Endothelial cell of umbilical vein (primary cell): ENCODE data around the gene RNF169. TPM values are rescaled to one million over a fixed set of nuclear protein-coding genes. Genes with fewer than 3 reads are reported as not detected.
A peak's percentile ranks its signal among the peaks of the same experiment; 100 is the strongest.

Source experiments
- BruUV-seq: library from RNA; stranded (reverse); fragments of 400-500 nt; replicated peaks from 2 replicates; lab custom pipeline; 2021; lab: Mats Ljungman, UMichigan
- CTCF ChIA-PET: fragments of 300-600, 350-600 bp; sonication (Branson Sonifier 250); formaldehyde crosslinking; loops from one replicate; lab custom pipeline; 2021; ENCODE audit warnings: antibody characterized with exemption, inconsistent platforms; lab: Charles Lee
- POLR2A ChIA-PET: fragments of 300-600, 350-600 bp; sonication (Branson Sonifier 250); formaldehyde crosslinking; loops from one replicate; lab custom pipeline; 2021; ENCODE audit warnings: antibody characterized with exemption, inconsistent platforms; lab: Charles Lee
- DNase-seq: peaks from one replicate; pipeline ENCODE4 v3.0.0-alpha.2; 2011; ENCODE audit warnings: low read depth, low spot score
- FAIRE-seq: peaks from 2 replicates; lab custom pipeline; 2011; peaks lifted over from hg19 to GRCh38; lab: Jason Lieb, UNC
- H2AFZ ChIP-seq: 2 replicates; pipeline ENCODE4 v1.6.0; 2012; ENCODE audit warnings: low read depth, low read length, control low read depth, inconsistent platforms
- H3K27ac ChIP-seq: 2 replicates; pipeline ENCODE4 v1.5.1; 2011; ENCODE audit warnings: low read depth, mild to moderate bottlenecking, control low read depth, low read length, moderate library complexity; ENCODE audit not compliant: insufficient read depth
- H3K27me3 ChIP-seq, 2 experiments: 2 replicates each; pipeline versions ENCODE4 v1.6.0 to v1.6.1; 2011; ENCODE audit warnings: low read length in 2 of 2, mixed read lengths in 1 of 2; ENCODE audit not compliant: control insufficient read depth in 2 of 2, insufficient read depth in 2 of 2
- H3K36me3 ChIP-seq, 2 experiments: 2 replicates in 1 of 2; 3 replicates in 1 of 2; pipeline ENCODE4 v1.5.1; 2011; ENCODE audit warnings: low read length in 2 of 2, mild to moderate bottlenecking in 1 of 2, moderate library complexity in 1 of 2; ENCODE audit not compliant: control insufficient read depth in 2 of 2, insufficient read depth in 2 of 2; ENCODE audit errors: extremely low read depth in 1 of 2
- H3K4me1 ChIP-seq: 3 replicates; pipeline ENCODE4 v1.5.1; 2011; ENCODE audit warnings: mild to moderate bottlenecking, low read length; ENCODE audit not compliant: control insufficient read depth, insufficient read depth; ENCODE audit errors: extremely low read depth
- H3K4me2 ChIP-seq: 2 replicates; pipeline ENCODE4 v1.6.1; 2011; ENCODE audit warnings: low read length, control low read depth, mixed read lengths; ENCODE audit not compliant: insufficient read depth
- H3K4me3 ChIP-seq, 3 experiments: fragments of 200-600 bp in 1 of 3; sonication (generic), shearing (Covaris generic) in 1 of 3; replicated peaks in 1 of 3; 2 replicates each; pipeline ENCODE4 v1.5.1; 2011 to 2016; ENCODE audit warnings: control low read depth in 3 of 3, low read length in 3 of 3, mild to moderate bottlenecking in 2 of 3, inconsistent platforms in 1 of 3, low read depth in 1 of 3, moderate library complexity in 1 of 3; ENCODE audit not compliant: insufficient read depth in 1 of 3
- H3K79me2 ChIP-seq: 2 replicates; pipeline ENCODE4 v1.6.0; 2012; ENCODE audit warnings: low read length, inconsistent platforms; ENCODE audit not compliant: control insufficient read depth, insufficient read depth
- H3K9ac ChIP-seq: replicated peaks from 2 replicates; pipeline ENCODE3; 2011; ENCODE audit warnings: low read length, control low read depth; ENCODE audit not compliant: insufficient read depth; ENCODE audit errors: extremely low read depth
- H3K9me1 ChIP-seq: replicated peaks from 3 replicates; pipeline ENCODE4 v1.6.0; 2011; ENCODE audit warnings: mild to moderate bottlenecking, low read length; ENCODE audit not compliant: control insufficient read depth, insufficient read depth; ENCODE audit errors: extremely low read depth
- H3K9me3 ChIP-seq: replicated peaks from 2 replicates; pipeline ENCODE4 v1.5.1; 2012; ENCODE audit warnings: low read length, inconsistent platforms; ENCODE audit not compliant: control insufficient read depth, insufficient read depth
- H4K20me1 ChIP-seq: replicated peaks from 2 replicates; pipeline ENCODE3; 2011; ENCODE audit warnings: mild to moderate bottlenecking, low read length; ENCODE audit not compliant: control insufficient read depth, insufficient read depth; ENCODE audit errors: extremely low read depth
- EZH2 ChIP-seq: IDR thresholded peaks from 2 replicates; pipeline ENCODE4 v1.6.1; 2012; ENCODE audit warnings: borderline replicate concordance, low read depth, mild to moderate bottlenecking, moderate library complexity, low read length, inconsistent platforms; ENCODE audit not compliant: severe bottlenecking
- FOS ChIP-seq: IDR thresholded peaks from 2 replicates; pipeline ENCODE4 v1.6.1; 2011; ENCODE audit warnings: mild to moderate bottlenecking, low read length, moderate library complexity, borderline replicate concordance; ENCODE audit not compliant: insufficient read depth
- JUN ChIP-seq: IDR thresholded peaks from 2 replicates; pipeline ENCODE4 v1.6.1; 2011; ENCODE audit warnings: borderline replicate concordance, low read depth; ENCODE audit not compliant: insufficient read length, insufficient read depth
- MYC ChIP-seq: IDR thresholded peaks from one replicate; pipeline ENCODE4 v1.6.1; 2011; ENCODE audit warnings: mild to moderate bottlenecking, low read depth, low read length
- POLR2A ChIP-seq: IDR thresholded peaks from 2 replicates; pipeline ENCODE4 v1.6.1; 2012; ENCODE audit warnings: low read depth, mild to moderate bottlenecking, control low read depth, low read length
- POLR2AphosphoS5 ChIP-seq: IDR thresholded peaks from 2 replicates; pipeline ENCODE4 v1.6.1; 2012; ENCODE audit warnings: low read depth, mild to moderate bottlenecking, control low read depth, low read length, moderate library complexity; ENCODE audit not compliant: insufficient read depth
- dilution Hi-C: fragments of 300-500 bp; cut with MboI; formaldehyde crosslinking; loops from one replicate; pipeline ENCODE4 v1.15.0; 2019; ENCODE audit warnings: low sequenced_read_pairs; ENCODE audit not compliant: extremely low pct_ligation_motif_present
- intact Hi-C: fragments of 100-400 bp; cut with micrococcal nuclease; formaldehyde crosslinking; loops from one replicate; pipeline ENCODE4 v1.10.0; 2022
- polyA plus RNA-seq, 4 experiments: library from polyadenylated mRNA; depleted of rRNA in 3 of 4; stranded (reverse) in 3 of 4; unstranded in 1 of 4; fragments of >200 nt; gene quantifications; 2 replicates each; pipeline versions ENCODE4 v1.2.1 to v1.2.3, GENCODE V29; 2011 to 2012; ENCODE audit warnings: missing spikeins in 1 of 4
- total RNA-seq: library from RNA; stranded (reverse); gene quantifications from 2 replicates; pipeline ENCODE4 v1.2.3, GENCODE V29; 2021
- TF ChIP-seq, protein P1 (sequence below), 2 donors: IDR thresholded peaks; 1 replicate in 1 of 2; 2 replicates in 1 of 2; pipeline ENCODE4 v1.5.1; 2011; ENCODE audit warnings: low read length in 2 of 2, mild to moderate bottlenecking in 2 of 2, moderate library complexity in 2 of 2, control low read depth in 1 of 2, inconsistent platforms in 1 of 2, low read depth in 1 of 2; ENCODE audit not compliant: insufficient read depth in 1 of 2; ENCODE audit errors: extremely low read depth in 1 of 2

RNF169 gene
- total and polyA plus RNA-seq, 2 donors (not counting 3 experiments of a cell fraction or from before 2014, with no cell fraction given), result 5.8 to 21.3 TPM

GRCh38 chr11:74780248-74781005, 31.8 kb downstream of the RNF169 start:
- no peak for TF ChIP-seq MYC
- no peak for TF ChIP-seq EZH2
- intact Hi-C loops (loop anchor here (5.0 kb wide), 1 partner anchor 42 kb away; no protein-coding TSS in a partner anchor), dilution Hi-C loops (no loop called here)
- no peak overlapping the region for H3K4me2 ChIP-seq
- no peaks in the 10 kb centered on the region for H3K9me3 ChIP-seq
- H3K27ac ChIP-seq, result no peak overlapping the region
- H3K9me1 ChIP-seq, result no peaks in the 10 kb centered on the region
- no peak for DNase-seq
- FAIRE-seq, result no peak
- H3K9ac ChIP-seq, result no peak overlapping the region
- ChIA-PET POLR2A (no interaction called here), CTCF (interaction anchor here (1.1 to 1.4 kb wide), 2 partner anchors 41 to 66 kb away, joined by 3 to 4 read pairs; no protein-coding TSS in a partner anchor)
- no peak overlapping the region for H3K4me3 ChIP-seq
- H3K79me2 ChIP-seq, result peaks cover 73% of the 10 kb centered on the region
- peaks cover 27% of the 10 kb centered on the region for H3K4me1 ChIP-seq
- peaks cover 3% of the 10 kb centered on the region for H4K20me1 ChIP-seq
- H3K27me3 ChIP-seq, result no peaks in the 10 kb centered on the region
- no TSS peak for BruUV-seq
- H2AFZ ChIP-seq, result no peak overlapping the region
- no peaks in the 10 kb centered on the region for H3K36me3 ChIP-seq

GRCh38 chr11:74783241-74783871, 34.7 kb downstream of the RNF169 start:
- TSS peak; percentile 52 for BruUV-seq
- ChIA-PET CTCF (interaction anchor here (0.7 to 2.8 kb wide), 6 partner anchors 10 to 44 kb away, joined by 3 to 11 read pairs (median 3); no protein-coding TSS in a partner anchor), POLR2A (interaction anchor here (0.6 to 1.0 kb wide), 2 partner anchors 28 to 32 kb away, joined by 3 to 4 read pairs; no protein-coding TSS in a partner anchor)
- intact Hi-C loops (loop anchor here (1.0 to 5.0 kb wide), 2 partner anchors 28 to 39 kb away; no protein-coding TSS in a partner anchor), dilution Hi-C loops (no loop called here)
- Histone ChIP-seq H3K9me3 (no peaks in the 10 kb centered on the region), H3K27me3 (no peaks in the 10 kb centered on the region), H3K4me3 (peak overlapping the region in 1 of 3 experiments; percentile 37), H3K79me2 (peaks cover 69% of the 10 kb centered on the region), H3K36me3 (no peaks in the 10 kb centered on the region), H3K4me1 (peaks cover 27% of the 10 kb centered on the region), H2AFZ (no peak overlapping the region), H3K9me1 (no peaks in the 10 kb centered on the region), H3K27ac (peak overlapping the region; percentile 77), H4K20me1 (no peaks in the 10 kb centered on the region), H3K9ac (peak overlapping the region; percentile 29), H3K4me2 (peak overlapping the region; percentile 76)
- peak; percentile 75 for FAIRE-seq
- TF ChIP-seq FOS (peak; percentile 85), POLR2AphosphoS5 (peak; percentile 70), JUN (peak; percentile 41), POLR2A (no peak)
- TF ChIP-seq, protein P1, sequence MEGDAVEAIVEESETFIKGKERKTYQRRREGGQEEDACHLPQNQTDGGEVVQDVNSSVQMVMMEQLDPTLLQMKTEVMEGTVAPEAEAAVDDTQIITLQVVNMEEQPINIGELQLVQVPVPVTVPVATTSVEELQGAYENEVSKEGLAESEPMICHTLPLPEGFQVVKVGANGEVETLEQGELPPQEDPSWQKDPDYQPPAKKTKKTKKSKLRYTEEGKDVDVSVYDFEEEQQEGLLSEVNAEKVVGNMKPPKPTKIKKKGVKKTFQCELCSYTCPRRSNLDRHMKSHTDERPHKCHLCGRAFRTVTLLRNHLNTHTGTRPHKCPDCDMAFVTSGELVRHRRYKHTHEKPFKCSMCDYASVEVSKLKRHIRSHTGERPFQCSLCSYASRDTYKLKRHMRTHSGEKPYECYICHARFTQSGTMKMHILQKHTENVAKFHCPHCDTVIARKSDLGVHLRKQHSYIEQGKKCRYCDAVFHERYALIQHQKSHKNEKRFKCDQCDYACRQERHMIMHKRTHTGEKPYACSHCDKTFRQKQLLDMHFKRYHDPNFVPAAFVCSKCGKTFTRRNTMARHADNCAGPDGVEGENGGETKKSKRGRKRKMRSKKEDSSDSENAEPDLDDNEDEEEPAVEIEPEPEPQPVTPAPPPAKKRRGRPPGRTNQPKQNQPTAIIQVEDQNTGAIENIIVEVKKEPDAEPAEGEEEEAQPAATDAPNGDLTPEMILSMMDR (IDR thresholded peaks at IDR 0.05; ENCODE audit: extremely low read depth in 1 of 2, insufficient read depth in 1 of 2, low read depth in 1 of 2, low read length in 2 of 2), result no peak
- peak; percentile 79 for DNase-seq
